Lung (tissue), 12 donors: Measurements from ENCODE around the gene NDUFS2. TPM values are rescaled to one million over a fixed set of nuclear protein-coding genes. Genes with fewer than 3 reads are reported as not detected.

ENCODE experiments used
- ATAC-seq: fragments of 200-7000 bp; cut with Tn5 transposase; one replicate; pipeline ENCODE4 v1.9.1; 2020; ENCODE audit warnings: moderate number of reproducible peaks; ENCODE audit not compliant: insufficient read depth, low FRiP score
- DNase-seq, 3 donors: peaks; one replicate each; pipeline ENCODE4 v3.0.0-alpha.2; 2013 to 2017
- H3K27ac ChIP-seq, 2 donors: one replicate each; pipeline ENCODE4 v1.5.1; 2013; ENCODE audit warnings: mild to moderate bottlenecking in 2 of 2, moderate library complexity in 2 of 2, control low read depth in 1 of 2, inconsistent platforms in 1 of 2, low read depth in 1 of 2, low read length in 1 of 2
- H3K27me3 ChIP-seq, 3 donors: one replicate each; pipeline ENCODE4 v1.5.1; 2013; ENCODE audit warnings: low read length in 2 of 3; ENCODE audit not compliant: control insufficient read depth in 3 of 3, insufficient read depth in 3 of 3
- H3K36me3 ChIP-seq, 4 donors: one replicate each; pipeline ENCODE4 v1.5.1; 2013; ENCODE audit warnings: low read length in 4 of 4, mild to moderate bottlenecking in 1 of 4, moderate library complexity in 1 of 4; ENCODE audit not compliant: control insufficient read depth in 4 of 4, insufficient read depth in 4 of 4
- H3K4me1 ChIP-seq, 5 donors: one replicate each; pipeline ENCODE4 v1.5.1; 2013; ENCODE audit warnings: low read length in 5 of 5, mild to moderate bottlenecking in 2 of 5, moderate library complexity in 1 of 5; ENCODE audit not compliant: control insufficient read depth in 5 of 5, insufficient read depth in 5 of 5
- H3K4me3 ChIP-seq: one replicate; pipeline ENCODE4 v1.5.1; 2013; ENCODE audit warnings: mild to moderate bottlenecking, control low read depth, moderate library complexity
- H3K9ac ChIP-seq, 2 donors: one replicate each; pipeline ENCODE4 v1.5.1; 2013; ENCODE audit warnings: low read length in 2 of 2, control low read depth in 1 of 2; ENCODE audit not compliant: insufficient read depth in 1 of 2
- H3K9me3 ChIP-seq, 4 donors: one replicate each; pipeline ENCODE4 v1.5.1; 2013; ENCODE audit warnings: low read length in 3 of 4, mild to moderate bottlenecking in 1 of 4, moderate library complexity in 1 of 4; ENCODE audit not compliant: control insufficient read depth in 4 of 4, insufficient read depth in 3 of 4
- CTCF ChIP-seq: IDR thresholded peaks from 2 replicates; pipeline ENCODE4 v1.5.1; 2012; ENCODE audit warnings: mild to moderate bottlenecking; ENCODE audit errors: control extremely low read depth, extremely low read depth
- WGBS, 2 donors: extraction: QIAGEN DNeasy Blood & Tissue Kit; methylation state at CpG; one replicate each; pipeline ENCODE4 v1.1.7; 2013; 5-methylcytosine and 5-hydroxymethylcytosine counted together
- polyA plus RNA-seq, 2 donors: library from polyadenylated mRNA; stranded (reverse); fragments of 200-250 nt; gene quantifications; one replicate each; pipeline ENCODE4 v1.2.1, GENCODE V29; 2013
- total RNA-seq, 2 donors: library from RNA; depleted of rRNA in 1 of 2; stranded (reverse); fragments of >200 nt in 1 of 2; gene quantifications; one replicate each; pipeline ENCODE4 v1.2.1, GENCODE V29; 2014 to 2021
- donor health status: control.
- donor health status: control.
- donor health status: Bipolar disorder and iron deficiency.
- donor health status: healthy.
- donor health status: DM: yes; HTN: yes; CAD: no.

Gene NDUFS2
- total and polyA plus RNA-seq, 4 donors, result 40.2 to 104 (median 88.1) TPM

GRCh38 chr1:161171191-161171590 is 31.0 kb upstream of the NDUFS2 start:
- no peak overlapping the region for H3K27ac ChIP-seq
- 63 to 84% methylated on average over 5 of the region's 5 CpGs for WGBS, 2 donors
- no peaks in the 10 kb centered on the region for H3K9me3 ChIP-seq
- ATAC-seq (no peak), DNase-seq (no peak)
- no peak overlapping the region for H3K9ac ChIP-seq
- peaks cover 0 to 13% (median 9%) of the 10 kb centered on the region in 5 donors for H3K4me1 ChIP-seq
- no peaks in the 10 kb centered on the region for H3K27me3 ChIP-seq
- H3K4me3 ChIP-seq, result no peak overlapping the region
- no peak for TF ChIP-seq CTCF
- peaks cover 7 to 44% (median 37%) of the 10 kb centered on the region in 4 donors for H3K36me3 ChIP-seq

GRCh38 chr1:161171696-161172095 is 30.5 kb upstream of the NDUFS2 start:
- ATAC-seq (no peak), DNase-seq (no peak)
- H3K4me1 ChIP-seq, result peaks cover 0 to 18% (median 9%) of the 10 kb centered on the region in 5 donors
- 87 to 91% methylated on average over 12 of the region's 12 CpGs for WGBS, 2 donors
- no peaks in the 10 kb centered on the region for H3K9me3 ChIP-seq
- H3K9ac ChIP-seq, result no peak overlapping the region
- TF ChIP-seq CTCF, result no peak
- H3K4me3 ChIP-seq, result no peak overlapping the region
- H3K27ac ChIP-seq, result peak overlapping the region in 1 of 2 donors; percentile 9
- H3K36me3 ChIP-seq, result peaks cover 7 to 44% (median 37%) of the 10 kb centered on the region in 4 donors
- H3K27me3 ChIP-seq, result no peaks in the 10 kb centered on the region

- no peak for TF ChIP-seq CTCF
- H3K4me3 ChIP-seq, result no peak overlapping the region
- no peaks in the 10 kb centered on the region for H3K27me3 ChIP-seq
- peaks cover 0 to 15% (median 8%) of the 10 kb centered on the region in 5 donors for H3K4me1 ChIP-seq
- no peak for ATAC-seq
- no peak for DNase-seq
- peaks cover 7 to 47% (median 37%) of the 10 kb centered on the region in 4 donors for H3K36me3 ChIP-seq
- H3K9ac ChIP-seq, result no peak overlapping the region
- no peak overlapping the region for H3K27ac ChIP-seq
- H3K9me3 ChIP-seq, result no peaks in the 10 kb centered on the region
- 88 to 92% methylated on average over 1 of the region's 1 CpG for WGBS, 2 donors
Observed at GRCh38 chr1:161172349-161172748, 29.8 kb upstream of the NDUFS2 start.
